ENCODE results near the gene FRMD4A. TPM values are rescaled to one million over a fixed set of nuclear protein-coding genes. Genes with fewer than 3 reads are reported as not detected.

Gene FRMD4A
- total and polyA plus RNA-seq, 10 of the 15 experiments (the other 5 are each of a cell fraction or from before 2014, with no cell fraction given), result 17.8 to 75.2 (median 39.1) TPM

GRCh38 chr10:13644866-13645265 is 685.9 kb downstream of the FRMD4A start:
- Histone ChIP-seq H4K20me1 (ENCODE audit: control insufficient read depth, insufficient read depth) (no peaks in the 10 kb centered on the region), H3K79me2 (ENCODE audit: control insufficient read depth, insufficient read depth, low read length) (no peaks in the 10 kb centered on the region), H3K9ac (ENCODE audit: control insufficient read depth, insufficient read depth, low read length) (no peak overlapping the region), H3K27me3 (replicated peaks in 1 of 2; ENCODE audit: control insufficient read depth in 2 of 2, insufficient read depth in 2 of 2, low read length in 1 of 2) (no peaks in the 10 kb centered on the region), H3K4me2 (ENCODE audit: control insufficient read depth, insufficient read depth) (no peak overlapping the region), H3K4me1 (ENCODE audit: control insufficient read depth, insufficient read depth, low read length) (no peaks in the 10 kb centered on the region), H3K27ac (ENCODE audit: control insufficient read depth, insufficient read depth) (no peak overlapping the region), H3K9me3 (replicated peaks; ENCODE audit: control insufficient read depth, insufficient read depth, low read length) (peaks cover 4% of the 10 kb centered on the region), H2AFZ (ENCODE audit: control insufficient read depth, low read depth, low read length) (no peak overlapping the region), H3K4me3 (no peak overlapping the region), H3K36me3 (ENCODE audit: control insufficient read depth in 2 of 2, insufficient read depth in 2 of 2, low read length in 1 of 2) (peaks cover 14 to 40% of the 10 kb centered on the region in 2 experiments)
- RAD21 ChIA-PET (ENCODE audit: unreplicated experiment), result no interaction called here
- FAIRE-seq (no peak), DNase-seq (ENCODE audit: low read depth, low spot score) (no peak), ATAC-seq (no peak)
- BruUV-seq (replicated peaks), result no TSS peak
- CTCF ChIA-PET, result interaction anchor here (0.8 to 1.2 kb wide), 4 partner anchors 15 to 1585 kb away, joined by 3 to 6 read pairs (median 3); no protein-coding TSS in a partner anchor
- 96% methylated on average over 9 of the region's 9 CpGs for WGBS (ENCODE audit: insufficient coverage, insufficient replicate concordance, low lambda C conversion rate, missing lambda C conversion rate)
- intact Hi-C loops (cut with micrococcal nuclease; ENCODE audit: unreplicated experiment) (no loop called here), in situ Hi-C loops (cut with MboI) (no loop called here)
- TF ChIP-seq POLR2A (IDR thresholded peaks at IDR 0.05; ENCODE audit: low read depth, low read length) (0 out of 2 replicates have a peak, but pooled peaks have one; percentile 18), IKZF1 (conservative IDR thresholded peaks at IDR 0.05) (no peak), BCL3 (IDR thresholded peaks at IDR 0.05; ENCODE audit: borderline replicate concordance, insufficient read depth, low read depth, low read length, poor library complexity, severe bottlenecking) (peak; percentile 17)
- SMC1A ChIA-PET (ENCODE audit: uncharacterized antibody, unreplicated experiment), result no interaction called here
- POLR2A ChIA-PET, result no interaction called here

- no peaks in the 10 kb centered on the region for H3K4me1 ChIP-seq (ENCODE audit: control insufficient read depth, insufficient read depth, low read length)
- H2AFZ ChIP-seq (ENCODE audit: control insufficient read depth, low read depth, low read length), result no peak overlapping the region
- WGBS (ENCODE audit: insufficient coverage, insufficient replicate concordance, low lambda C conversion rate, missing lambda C conversion rate), result 81% methylated on average over 7 of the region's 7 CpGs
- intact Hi-C loops (cut with micrococcal nuclease; ENCODE audit: unreplicated experiment) (no loop called here), in situ Hi-C loops (cut with MboI) (no loop called here)
- peaks cover 10 to 22% of the 10 kb centered on the region in 2 experiments for H3K36me3 ChIP-seq (ENCODE audit: control insufficient read depth in 2 of 2, insufficient read depth in 2 of 2, low read length in 1 of 2)
- RAD21 ChIA-PET (ENCODE audit: unreplicated experiment), result no interaction called here
- FAIRE-seq (no peak), DNase-seq (ENCODE audit: low read depth, low spot score) (no peak), ATAC-seq (no peak)
- peaks cover 4% of the 10 kb centered on the region for H3K9me3 ChIP-seq (replicated peaks; ENCODE audit: control insufficient read depth, insufficient read depth, low read length)
- no peak overlapping the region for H3K27ac ChIP-seq (ENCODE audit: control insufficient read depth, insufficient read depth)
- H3K9ac ChIP-seq (ENCODE audit: control insufficient read depth, insufficient read depth, low read length), result no peak overlapping the region
- SMC1A ChIA-PET (ENCODE audit: uncharacterized antibody, unreplicated experiment), result no interaction called here
- no peaks in the 10 kb centered on the region for H3K79me2 ChIP-seq (ENCODE audit: control insufficient read depth, insufficient read depth, low read length)
- no peaks in the 10 kb centered on the region for H4K20me1 ChIP-seq (ENCODE audit: control insufficient read depth, insufficient read depth)
- BruUV-seq (replicated peaks), result no TSS peak
- H3K27me3 ChIP-seq (replicated peaks in 1 of 2; ENCODE audit: control insufficient read depth in 2 of 2, insufficient read depth in 2 of 2, low read length in 1 of 2), result no peaks in the 10 kb centered on the region
- CTCF ChIA-PET, result no interaction called here
- H3K4me3 ChIP-seq, result no peak overlapping the region
- no peak overlapping the region for H3K4me2 ChIP-seq (ENCODE audit: control insufficient read depth, insufficient read depth)
- POLR2A ChIA-PET, result no interaction called here
- TF ChIP-seq SRF (IDR thresholded peaks at IDR 0.05; ENCODE audit: low read depth in 2 of 2, low read length in 2 of 2) (no peak), JUND (IDR thresholded peaks at IDR 0.05; ENCODE audit: low read depth, low read length) (no peak), BRCA1 (IDR thresholded peaks at IDR 0.05; ENCODE audit: low read depth, low read length) (no peak), BCL11A (IDR thresholded peaks at IDR 0.05; ENCODE audit: low read depth, low read length) (no peak), CHD1 (IDR thresholded peaks at IDR 0.05; ENCODE audit: low read depth, low read length) (no peak), CEBPZ (IDR thresholded peaks at IDR 0.05; ENCODE audit: low read depth, low read length) (no peak), RELA (IDR thresholded peaks at IDR 0.05; ENCODE audit: borderline replicate concordance, partially characterized antibody) (no peak), SUZ12 (IDR thresholded peaks at IDR 0.05; ENCODE audit: unreplicated experiment) (no peak)
These were observed 687.7 kb downstream of the FRMD4A start for GRCh38 chr10:13643016-13643415.

All from GM12878 (cell line).